GM10266 (cell line): Measurements from ENCODE around the gene MRPL24.

Experiments used
- DNase-seq: peaks from one replicate; pipeline ENCODE4 v3.0.0; 2012; ENCODE audit errors: extremely low spot score
- CTCF ChIP-seq: IDR thresholded peaks from 2 replicates; pipeline ENCODE4 v1.5.1; 2012; ENCODE audit warnings: mild to moderate bottlenecking, low read depth; ENCODE audit not compliant: control insufficient read depth, insufficient read depth; ENCODE audit errors: missing control alignments

The MRPL24 gene

GRCh38 chr1:156692925-156693847 lies 47.7 kb downstream of the MRPL24 start:
- DNase-seq, result no peak
- TF ChIP-seq CTCF, result no peak

GRCh38 chr1:156692441-156692924 lies 48.4 kb downstream of the MRPL24 start:
- no peak for DNase-seq

GRCh38 chr1:156691665-156692440 lies 49.0 kb downstream of the MRPL24 start:
- TF ChIP-seq CTCF, result no peak

More at GRCh38 chr1:156692441-156692924, 48.4 kb downstream of the MRPL24 start:
- TF ChIP-seq CTCF, result no peak

GRCh38 chr1:156691191-156691590 lies 49.7 kb downstream of the MRPL24 start:
- no peak for DNase-seq
- TF ChIP-seq CTCF, result no peak

More at GRCh38 chr1:156691665-156692440, 49.0 kb downstream of the MRPL24 start:
- no peak for DNase-seq

GRCh38 chr1:156690675-156691036 lies 50.2 kb downstream of the MRPL24 start:
- no peak for DNase-seq
- no peak for TF ChIP-seq CTCF

GRCh38 chr1:156689953-156690674 lies 50.8 kb downstream of the MRPL24 start:
- DNase-seq, result no peak
- no peak for TF ChIP-seq CTCF
